GM10248 (cell line): ENCODE data around the gene C10orf90.

ENCODE experiments used
- CTCF ChIA-PET: fragments of 300-600 bp; sonication (Branson Sonifier 250); formaldehyde crosslinking; extraction: SDS; loops from one replicate; lab custom pipeline; 2021; ENCODE audit warnings: antibody characterized with exemption; lab: Yijun Ruan, JAX
- POLR2A ChIA-PET: fragments of 350-650 bp; sonication (Branson Sonifier 250); formaldehyde crosslinking; extraction: SDS; loops from one replicate; lab custom pipeline; 2020; ENCODE audit warnings: antibody characterized with exemption; lab: Yijun Ruan, JAX
- DNase-seq: peaks from one replicate; pipeline ENCODE4 v3.0.0; 2012; ENCODE audit errors: extremely low spot score
- CTCF ChIP-seq: IDR thresholded peaks from 2 replicates; pipeline ENCODE4 v1.5.1; 2012; ENCODE audit warnings: mild to moderate bottlenecking, low read depth; ENCODE audit errors: extremely low read depth, missing control alignments, control extremely low read depth

C10orf90 gene

GRCh38 chr10:126437635-126438406 lies 232.7 kb downstream of the C10orf90 start:
- ChIA-PET POLR2A (no interaction called here), CTCF (interaction anchor here (1.5 kb wide), 1 partner anchor 29 kb away, joined by 4 read pairs; no protein-coding TSS in a partner anchor)
- no peak for TF ChIP-seq CTCF
- DNase-seq, result no peak

- ChIA-PET CTCF (no interaction called here), POLR2A (no interaction called here)
- no peak for TF ChIP-seq CTCF
- no peak for DNase-seq
Observed at GRCh38 chr10:126434235-126434634, 236.3 kb downstream of the C10orf90 start.

- no peak for TF ChIP-seq CTCF
- POLR2A ChIA-PET, result no interaction called here
- CTCF ChIA-PET, result no interaction called here
- DNase-seq, result no peak
Observed at GRCh38 chr10:126433351-126433750, 237.1 kb downstream of the C10orf90 start.

- no peak for DNase-seq
- no peak for TF ChIP-seq CTCF
- POLR2A ChIA-PET, result no interaction called here
- CTCF ChIA-PET, result interaction anchor here (0.9 to 1.4 kb wide), 2 partner anchors 9 to 18 kb away, joined by 3 read pairs; no protein-coding TSS in a partner anchor
Observed at GRCh38 chr10:126432507-126432906, 238.0 kb downstream of the C10orf90 start.

GRCh38 chr10:126431816-126432215 lies 238.7 kb downstream of the C10orf90 start:
- CTCF ChIA-PET, result interaction anchor here (0.9 to 1.4 kb wide), 3 partner anchors 9 to 26 kb away, joined by 3 read pairs; no protein-coding TSS in a partner anchor
- no peak for DNase-seq
- TF ChIP-seq CTCF, result no peak
- POLR2A ChIA-PET, result no interaction called here

- ChIA-PET CTCF (interaction anchor here (1.3 kb wide), 1 partner anchor 27 kb away, joined by 3 read pairs; no protein-coding TSS in a partner anchor), POLR2A (no interaction called here)
- no peak for DNase-seq
- no peak for TF ChIP-seq CTCF
Observed at GRCh38 chr10:126430512-126430911, 240.0 kb downstream of the C10orf90 start.

- DNase-seq, result no peak
- ChIA-PET CTCF (no interaction called here), POLR2A (no interaction called here)
- no peak for TF ChIP-seq CTCF
Observed at GRCh38 chr10:126429275-126429674, 241.2 kb downstream of the C10orf90 start.
